ENCODE data around the gene NBEAL2. TPM values are rescaled to one million over a fixed set of nuclear protein-coding genes. Genes with fewer than 3 reads are reported as not detected.
"Not testable (repeated sequence)": the region's sequence is repeated elsewhere in the genome, so short reads cannot be mapped to it uniquely, and the experiment has no call there.

NBEAL2 gene
- total RNA-seq, 2 donors from 2014 or later, result 75.7 to 122 TPM

DNA sequence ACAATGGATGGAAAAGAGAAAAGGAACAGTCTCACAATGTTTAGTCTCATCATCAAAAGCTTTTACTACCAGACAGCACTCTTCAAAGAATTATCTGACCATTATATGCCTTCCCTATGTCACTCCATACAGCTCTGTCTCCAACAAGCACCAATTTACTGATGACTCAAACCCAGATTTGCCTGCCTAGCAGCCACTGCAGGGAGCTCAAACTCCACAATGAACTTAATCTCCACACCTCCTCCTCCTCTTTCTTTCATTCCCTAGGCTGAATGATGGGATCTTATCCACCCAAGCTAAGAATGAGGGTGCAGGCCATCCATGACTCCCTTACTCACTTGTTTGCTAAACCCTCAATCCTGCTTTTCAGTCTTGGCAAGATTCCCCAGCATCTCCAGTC, 45.5 kb downstream of the NBEAL2 start:
- peak; percentile 59 to 61 for ATAC-seq
- no peak for DNase-seq (ENCODE audit: low spot score in 2 of 2)

DNA sequence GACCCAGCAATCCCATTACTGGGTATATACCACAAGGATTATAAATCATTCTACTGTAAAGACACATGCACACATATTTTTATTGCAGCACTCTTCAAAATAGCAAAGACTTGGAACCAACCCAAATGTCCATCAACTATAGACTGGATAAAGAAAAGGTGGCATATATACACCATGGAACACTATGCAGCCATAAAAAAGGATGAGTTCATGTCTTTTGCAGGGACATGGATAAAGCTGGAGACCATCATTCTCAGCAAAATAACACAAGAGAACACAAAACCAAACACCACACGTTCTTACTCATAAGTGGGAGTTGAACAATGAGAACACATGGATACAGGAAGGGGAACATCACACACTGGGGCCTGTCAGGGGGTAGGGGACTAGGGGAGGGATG, 47.0 kb downstream of the NBEAL2 start:
- not testable (repeated sequence) for H3K36me3 Mint-ChIP-seq; DNase-seq (ENCODE audit: low spot score in 2 of 2); H3K9me3 Mint-ChIP-seq; ATAC-seq; H3K27ac Mint-ChIP-seq

More for the DNA sequence above, 45.5 kb downstream of the NBEAL2 start:
- peaks cover 0 to 10% of the 10 kb centered on the region in 2 donors for H3K36me3 Mint-ChIP-seq
- no peak overlapping the region for H3K27ac Mint-ChIP-seq
- no peaks in the 10 kb centered on the region for H3K9me3 Mint-ChIP-seq

DNA sequence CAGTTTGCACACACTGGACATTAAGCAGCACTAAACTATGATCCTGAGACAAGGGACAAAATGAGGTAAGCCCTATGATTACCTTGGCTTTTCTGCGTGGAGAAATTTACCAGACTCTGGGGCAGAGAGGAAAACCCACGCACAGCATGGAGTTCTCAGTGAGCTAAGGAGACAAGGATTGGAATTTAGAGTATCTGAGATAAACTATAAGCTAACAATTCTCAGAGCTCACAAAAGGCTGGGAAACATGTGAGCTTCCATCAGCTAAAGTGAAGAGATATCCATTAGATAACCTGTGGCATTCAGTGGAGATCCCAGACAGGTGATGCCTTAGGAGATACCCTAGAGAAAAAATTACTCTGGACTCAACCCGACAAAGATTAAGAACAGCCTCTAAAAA, 48.7 kb downstream of the NBEAL2 start:
- peaks cover 0 to 19% of the 10 kb centered on the region in 2 donors for H3K36me3 Mint-ChIP-seq
- no peak for ATAC-seq
- no peak for DNase-seq (ENCODE audit: low spot score in 2 of 2)
- peak overlapping the region in 1 of 2 donors; percentile 80 for H3K27ac Mint-ChIP-seq
- H3K9me3 Mint-ChIP-seq, result no peaks in the 10 kb centered on the region

DNA sequence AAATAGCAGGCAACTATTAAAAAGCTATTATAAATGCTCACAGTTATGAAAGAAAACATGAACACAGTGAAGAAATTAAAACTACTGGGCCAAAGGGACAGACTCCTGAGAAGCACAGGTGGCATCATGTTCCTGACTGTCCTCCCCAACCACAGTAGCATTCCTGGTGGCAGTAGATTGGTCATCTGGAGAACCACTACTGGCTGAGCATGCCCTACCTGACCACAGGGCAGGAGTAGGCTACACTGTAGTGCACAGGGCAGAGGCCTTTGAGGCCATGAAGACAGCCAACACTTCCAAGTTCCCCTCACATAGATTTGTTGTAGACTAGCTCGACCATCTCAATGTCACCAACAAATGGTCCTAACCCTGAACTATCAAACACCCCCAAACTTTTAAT, 49.2 kb downstream of the NBEAL2 start:
- ATAC-seq (no peak), DNase-seq (ENCODE audit: low spot score in 2 of 2) (no peak)
- H3K36me3 Mint-ChIP-seq, result peaks cover 0 to 21% of the 10 kb centered on the region in 2 donors
- H3K27ac Mint-ChIP-seq, result no peak overlapping the region
- H3K9me3 Mint-ChIP-seq, result no peaks in the 10 kb centered on the region

DNA sequence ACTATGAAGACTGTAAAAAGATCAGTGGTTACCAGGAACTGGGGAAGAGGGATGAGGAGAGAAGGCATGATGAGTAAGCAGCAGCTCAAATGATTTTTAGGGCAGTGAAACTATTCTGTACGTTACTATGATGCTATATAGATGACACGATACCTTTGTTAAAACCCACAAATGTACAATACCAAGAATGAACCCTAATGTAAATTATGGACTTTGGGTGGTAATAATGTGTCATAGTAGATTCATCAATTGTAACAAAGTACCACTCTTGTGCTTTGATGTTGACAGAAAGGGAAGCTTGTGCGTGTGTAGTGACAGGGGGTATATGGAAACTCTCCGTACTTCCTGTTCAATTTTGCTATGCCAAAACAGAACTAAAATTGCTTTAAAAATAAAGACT, 51.6 kb downstream of the NBEAL2 start:
- DNase-seq (ENCODE audit: low spot score in 2 of 2); H3K9me3 Mint-ChIP-seq: not testable (repeated sequence)
- Mint-ChIP-seq H3K27ac (peak overlapping the region; percentile 93 to 96), H3K36me3 (peaks cover 0 to 31% of the 10 kb centered on the region in 2 donors)
- ATAC-seq, result peak; percentile 96

DNA sequence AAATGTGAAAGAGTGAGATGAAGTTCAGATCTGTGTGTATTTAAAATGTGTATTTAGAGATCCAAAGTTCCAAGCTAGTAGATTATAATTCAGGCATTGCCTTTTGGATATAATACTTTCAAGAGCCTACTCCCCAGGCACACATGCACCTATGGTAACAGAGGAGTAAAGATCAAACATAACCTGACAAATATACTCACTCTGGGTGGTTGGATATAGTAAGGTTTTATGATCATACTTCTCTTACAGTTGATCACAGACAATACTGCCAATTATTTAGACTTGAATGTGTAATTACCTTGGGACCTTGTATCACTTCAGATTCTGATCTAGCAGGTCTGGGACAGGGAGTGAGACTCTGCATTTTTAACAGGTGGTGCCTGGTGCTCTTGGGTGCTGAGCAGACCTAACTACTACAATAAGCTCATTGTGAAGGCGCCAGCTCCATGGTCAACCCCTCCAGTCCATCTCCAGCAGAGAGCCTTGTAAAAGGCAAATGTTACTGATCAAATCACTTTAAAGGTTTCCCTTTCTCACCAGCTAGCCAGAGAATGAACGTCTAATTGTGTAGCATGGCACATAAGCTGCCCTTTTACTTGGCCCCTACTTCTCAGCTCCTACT, 55.5 kb downstream of the NBEAL2 start:
- H3K36me3 Mint-ChIP-seq, result peaks cover 10 to 44% of the 10 kb centered on the region in 2 donors
- peaks cover 0 to 4% of the 10 kb centered on the region in 2 donors for H3K9me3 Mint-ChIP-seq
- DNase-seq (ENCODE audit: low spot score in 2 of 2) (no peak), ATAC-seq (no peak)
- H3K27ac Mint-ChIP-seq, result peak overlapping the region in 1 of 2 donors; percentile 80

DNA sequence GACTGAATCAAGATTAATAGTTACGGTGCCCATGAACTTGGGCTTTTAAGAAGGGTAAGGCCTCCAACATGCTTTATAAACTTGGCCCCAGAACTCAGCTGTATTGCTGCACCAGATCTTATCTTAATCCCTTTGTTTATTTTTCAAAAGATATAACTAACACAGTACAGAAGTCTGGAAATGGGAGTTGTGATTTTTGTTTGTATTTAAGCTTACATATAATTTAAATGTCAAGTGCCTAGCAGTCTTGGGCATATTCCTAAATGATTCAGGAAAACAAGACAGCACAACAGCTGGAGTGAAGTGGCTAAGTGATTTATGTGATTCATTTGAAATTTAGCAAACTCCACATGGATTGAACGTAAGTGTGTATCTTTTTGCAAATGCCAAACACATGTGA, 56.2 kb downstream of the NBEAL2 start:
- Mint-ChIP-seq H3K36me3 (peaks cover 10 to 50% of the 10 kb centered on the region in 2 donors), H3K9me3 (peaks cover 0 to 4% of the 10 kb centered on the region in 2 donors), H3K27ac (no peak overlapping the region)
- ATAC-seq (no peak), DNase-seq (ENCODE audit: low spot score in 2 of 2) (no peak)

DNA sequence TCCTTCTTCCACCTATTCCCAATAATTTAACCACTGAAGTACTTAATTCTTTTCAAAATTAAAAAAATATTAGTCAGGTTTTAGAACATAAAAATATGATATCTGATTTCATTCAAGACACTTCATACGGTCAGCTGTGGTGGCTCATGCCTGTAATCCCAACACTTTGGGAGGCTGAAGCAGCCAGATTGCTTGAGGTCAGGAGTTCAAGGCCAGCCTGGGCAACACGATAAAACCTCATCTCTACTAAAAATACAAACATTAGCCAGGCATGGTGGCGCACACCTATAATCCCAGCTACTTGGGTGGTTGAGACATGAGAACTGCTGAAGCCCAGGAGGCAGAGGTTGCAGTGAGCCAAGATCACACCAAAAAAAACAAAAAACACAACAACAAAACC, 56.7 kb downstream of the NBEAL2 start:
- DNase-seq (ENCODE audit: low spot score in 2 of 2) (no peak), ATAC-seq (no peak)
- no peak overlapping the region for H3K27ac Mint-ChIP-seq
- peaks cover 10 to 54% of the 10 kb centered on the region in 2 donors for H3K36me3 Mint-ChIP-seq
- H3K9me3 Mint-ChIP-seq, result peaks cover 0 to 4% of the 10 kb centered on the region in 2 donors

DNA sequence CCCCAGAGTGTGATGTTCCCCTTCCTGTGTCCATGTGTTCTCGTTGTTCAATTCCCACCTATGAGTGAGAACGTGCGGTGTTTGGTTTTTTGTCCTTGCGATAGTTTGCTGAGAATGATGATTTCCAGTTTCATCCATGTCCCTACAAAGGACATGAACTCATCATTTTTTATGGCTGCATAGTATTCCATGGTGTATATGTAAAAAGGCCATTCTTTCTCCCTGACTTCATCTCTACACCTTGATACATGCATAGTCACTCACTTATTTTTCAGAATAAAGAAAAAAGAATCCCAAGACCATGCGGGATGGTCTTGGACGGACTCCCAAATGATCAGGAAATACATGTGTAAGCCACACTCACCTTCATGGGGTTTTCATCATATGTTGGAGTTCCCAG, 57.8 kb downstream of the NBEAL2 start:
- H3K36me3 Mint-ChIP-seq, result peaks cover 10 to 50% of the 10 kb centered on the region in 2 donors
- not testable (repeated sequence) for DNase-seq (ENCODE audit: low spot score in 2 of 2); ATAC-seq

DNA sequence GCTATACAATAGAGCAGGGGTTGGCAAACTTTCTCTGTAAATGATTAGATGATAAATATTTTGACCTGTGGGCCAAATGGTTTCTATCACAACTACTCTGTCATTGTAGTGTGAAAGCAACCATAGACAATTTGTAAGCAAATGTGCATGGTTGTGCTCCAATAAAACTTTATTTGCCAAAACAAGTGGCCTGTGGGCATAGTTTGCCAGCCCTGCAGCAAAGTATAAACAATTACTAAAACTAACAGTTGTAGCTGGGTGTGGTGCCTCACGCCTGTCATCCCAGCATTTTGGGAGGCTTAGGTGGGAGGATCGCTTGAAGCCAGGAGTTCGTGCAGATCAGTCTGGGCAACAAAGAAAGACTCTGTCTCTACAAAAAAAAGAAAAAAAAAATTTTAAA, 61.6 kb downstream of the NBEAL2 start:
- DNase-seq (ENCODE audit: low spot score in 2 of 2) (no peak), ATAC-seq (no peak)
- H3K9me3 Mint-ChIP-seq, result peaks cover 0 to 4% of the 10 kb centered on the region in 2 donors
- no peak overlapping the region for H3K27ac Mint-ChIP-seq
- peaks cover 10 to 32% of the 10 kb centered on the region in 2 donors for H3K36me3 Mint-ChIP-seq

More for the DNA sequence above, 57.8 kb downstream of the NBEAL2 start:
- H3K27ac Mint-ChIP-seq, result peak overlapping the region; percentile 90 to 92
- not testable (repeated sequence) for H3K9me3 Mint-ChIP-seq

DNA sequence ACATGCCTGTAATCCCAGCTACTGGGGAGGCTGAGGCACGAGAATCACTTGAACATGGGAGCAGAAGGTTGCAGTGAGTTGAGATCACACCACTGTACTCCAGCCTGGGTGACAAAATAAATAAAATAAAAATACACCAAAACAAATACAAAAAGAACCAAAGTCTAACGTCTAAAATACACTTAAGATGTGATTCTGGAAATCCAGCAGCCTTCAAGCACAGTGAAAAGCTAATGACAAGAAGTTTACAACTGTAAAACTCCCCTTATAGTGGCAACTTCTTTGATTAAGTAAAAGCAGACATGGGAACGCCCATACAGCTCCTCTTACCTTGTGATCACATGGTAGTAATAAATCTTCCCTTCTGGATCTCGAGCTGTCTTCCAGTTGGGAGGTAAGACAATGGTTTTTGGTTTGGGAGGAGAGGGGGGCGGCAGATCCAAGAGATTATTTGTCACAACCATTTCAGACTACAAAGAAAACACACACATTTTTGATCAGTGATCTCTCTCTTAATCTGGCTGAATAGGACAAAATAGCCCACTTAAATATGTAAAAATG, 62.8 kb downstream of the NBEAL2 start:
- H3K9me3 Mint-ChIP-seq, result peaks cover 0 to 4% of the 10 kb centered on the region in 2 donors
- no peak for DNase-seq (ENCODE audit: low spot score in 2 of 2)
- H3K36me3 Mint-ChIP-seq, result peaks cover 8 to 34% of the 10 kb centered on the region in 2 donors
- ATAC-seq, result no peak
- H3K27ac Mint-ChIP-seq, result no peak overlapping the region

DNA sequence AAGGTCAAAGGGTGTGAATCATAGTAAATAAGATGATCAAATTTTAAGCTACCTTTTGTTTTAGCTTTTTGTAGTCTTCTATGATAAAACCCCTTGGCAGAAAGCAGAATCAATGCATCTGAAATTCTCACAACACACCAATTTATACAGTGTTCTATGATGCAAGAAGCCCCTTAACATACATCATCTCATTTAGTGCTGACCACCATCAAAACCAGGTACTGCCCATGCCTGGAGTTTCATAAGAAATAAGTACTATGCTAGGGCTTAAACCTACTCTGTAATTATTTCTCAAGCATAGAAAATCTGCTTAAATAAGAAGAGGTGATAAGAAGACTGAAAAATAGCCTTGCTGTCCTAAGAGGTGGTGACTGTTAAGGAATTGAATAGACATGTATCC, 67.6 kb downstream of the NBEAL2 start:
- peak in 1 of 2 donors; percentile 8 for ATAC-seq
- no peak for DNase-seq (ENCODE audit: low spot score in 2 of 2)
- Mint-ChIP-seq H3K27ac (peak overlapping the region; percentile 33 to 50), H3K9me3 (no peaks in the 10 kb centered on the region), H3K36me3 (peaks cover 0 to 5% of the 10 kb centered on the region in 2 donors)

DNA sequence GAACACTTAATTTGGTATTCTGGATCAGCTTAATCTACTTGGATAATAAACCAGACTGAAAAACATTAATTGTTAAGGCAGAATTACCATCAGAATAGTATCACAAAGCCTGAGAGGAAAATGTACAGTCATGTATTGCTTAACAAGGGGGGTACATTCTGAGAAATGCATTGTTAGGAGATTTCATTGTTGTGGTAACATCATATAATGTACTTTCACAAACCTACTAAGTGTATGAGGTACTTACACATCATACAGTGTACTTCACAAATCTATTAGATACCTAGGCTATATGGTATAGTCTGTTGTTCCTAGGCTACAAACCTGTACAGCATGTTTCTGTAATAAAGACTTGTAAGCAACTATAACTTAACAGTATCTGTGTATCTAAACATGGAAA, 68.2 kb downstream of the NBEAL2 start:
- H3K36me3 Mint-ChIP-seq, result peaks cover 0 to 5% of the 10 kb centered on the region in 2 donors
- ATAC-seq (peak; percentile 41 to 94), DNase-seq (ENCODE audit: low spot score in 2 of 2) (no peak)
- H3K27ac Mint-ChIP-seq, result peak overlapping the region; percentile 33 to 50
- no peaks in the 10 kb centered on the region for H3K9me3 Mint-ChIP-seq

DNA sequence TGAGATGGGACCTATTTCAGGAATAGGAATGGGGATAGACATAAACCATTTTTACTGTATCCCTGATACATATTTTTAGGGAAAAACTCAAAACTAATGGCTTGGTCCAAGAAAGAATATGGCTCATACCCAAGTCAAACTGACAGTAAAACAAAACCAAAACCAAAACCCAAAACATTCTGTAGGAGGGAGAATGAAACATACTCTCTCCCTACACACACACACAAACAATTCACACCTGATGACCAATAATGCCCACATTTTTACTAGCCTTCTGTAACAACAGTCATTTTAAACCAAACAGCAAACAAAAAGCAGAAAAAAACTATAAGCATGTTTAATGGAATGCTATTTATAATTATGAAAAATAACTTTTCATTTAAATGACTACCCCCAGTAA, 74.9 kb downstream of the NBEAL2 start:
- Mint-ChIP-seq H3K9me3 (no peaks in the 10 kb centered on the region), H3K36me3 (peaks cover 8 to 18% of the 10 kb centered on the region in 2 donors), H3K27ac (no peak overlapping the region)
- ATAC-seq (no peak), DNase-seq (ENCODE audit: low spot score in 2 of 2) (no peak)

DNA sequence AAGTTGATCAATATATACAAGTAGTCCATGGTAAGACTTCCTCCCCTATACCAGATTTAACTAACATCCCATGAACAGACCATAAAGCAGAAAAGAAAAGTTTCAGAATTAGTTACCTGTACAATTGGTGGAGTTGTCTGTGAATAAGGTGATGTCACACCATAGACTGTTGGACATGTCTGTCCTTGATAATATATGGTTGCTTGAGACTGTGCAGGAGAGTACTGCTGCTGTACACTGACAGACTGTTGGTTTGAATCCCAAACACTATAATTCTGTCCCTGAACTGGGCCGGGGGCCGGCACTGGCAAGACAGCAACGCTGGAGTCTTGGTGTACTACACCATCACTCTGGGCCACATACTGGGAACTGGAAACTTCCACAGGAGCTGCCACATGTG, 77.2 kb downstream of the NBEAL2 start:
- peak; percentile 28 to 29 for ATAC-seq
- H3K36me3 Mint-ChIP-seq, result peaks cover 8 to 18% of the 10 kb centered on the region in 2 donors
- peak overlapping the region; percentile 73 to 77 for H3K27ac Mint-ChIP-seq
- no peak for DNase-seq (ENCODE audit: low spot score in 2 of 2)
- H3K9me3 Mint-ChIP-seq, result no peaks in the 10 kb centered on the region

DNA sequence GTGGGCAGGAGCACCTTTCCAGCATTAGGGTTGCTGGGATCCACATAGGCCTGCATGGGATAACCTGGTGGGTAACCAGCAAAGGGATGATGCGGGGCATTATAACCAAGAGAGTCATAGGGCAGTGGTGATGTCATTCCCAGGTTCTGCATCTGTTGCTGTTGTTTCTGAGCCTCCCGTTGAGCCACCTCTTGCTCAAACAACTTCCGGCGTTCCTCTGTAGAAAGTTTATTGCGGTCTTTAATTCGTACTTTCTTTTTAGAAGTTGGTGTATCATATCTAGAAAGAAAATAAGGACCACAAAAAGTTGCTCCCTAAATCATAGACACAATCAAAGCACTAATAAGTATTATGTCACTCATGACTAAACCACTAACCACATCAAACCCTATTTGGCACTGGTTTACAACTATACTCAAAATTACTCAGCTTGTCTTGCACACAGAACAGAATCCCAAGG, 77.8 kb downstream of the NBEAL2 start:
- ATAC-seq (peak; percentile 88 to 90), DNase-seq (ENCODE audit: low spot score in 2 of 2) (peak in 1 of 2 donors; percentile 50)
- Mint-ChIP-seq H3K9me3 (no peaks in the 10 kb centered on the region), H3K27ac (peak overlapping the region; percentile 73 to 77), H3K36me3 (peaks cover 13 to 18% of the 10 kb centered on the region in 2 donors)
